SH-SY5Y (cell line): ENCODE results near the gene KMT2A.

Source experiments
- GATA2 ChIP-seq: IDR thresholded peaks from 2 replicates; pipeline ENCODE4 v1.6.1; 2011; ENCODE audit warnings: mild to moderate bottlenecking, low read depth, low read length
- GATA3 ChIP-seq: IDR thresholded peaks from 2 replicates; pipeline ENCODE4 v1.6.1; 2011; ENCODE audit warnings: low read depth, mild to moderate bottlenecking, low read length, moderate library complexity

DNA sequence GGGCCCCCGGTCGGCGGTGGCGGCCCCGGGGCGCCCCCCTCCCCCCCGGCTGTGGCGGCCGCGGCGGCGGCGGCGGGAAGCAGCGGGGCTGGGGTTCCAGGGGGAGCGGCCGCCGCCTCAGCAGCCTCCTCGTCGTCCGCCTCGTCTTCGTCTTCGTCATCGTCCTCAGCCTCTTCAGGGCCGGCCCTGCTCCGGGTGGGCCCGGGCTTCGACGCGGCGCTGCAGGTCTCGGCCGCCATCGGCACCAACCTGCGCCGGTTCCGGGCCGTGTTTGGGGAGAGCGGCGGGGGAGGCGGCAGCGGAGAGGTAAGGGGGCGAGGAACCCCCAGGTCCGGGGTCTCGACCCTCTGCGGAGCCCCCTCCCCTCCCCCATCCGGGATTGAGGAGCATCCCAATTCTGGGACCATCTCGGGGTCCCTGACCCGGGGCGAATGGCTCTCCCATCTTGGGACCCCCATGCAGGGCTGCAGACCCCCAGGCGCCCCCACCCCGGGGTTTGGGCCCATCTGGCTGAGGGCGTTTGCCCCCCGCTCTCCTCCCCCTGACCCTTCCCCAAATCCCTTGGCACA is 431 bp downstream of the KMT2A start:
- TF ChIP-seq GATA3 (no peak), GATA2 (no peak)
